HG02840 (cell line): ENCODE measurements around the gene DGKZ.

Experiments used
- ATAC-seq: cut with Tn5 transposase; IDR thresholded peaks from one replicate; pipeline ENCODE4 v1.9.1; 2021; ENCODE audit warnings: mild to moderate bottlenecking, moderate library complexity, moderate number of reproducible peaks; ENCODE audit not compliant: unreplicated experiment, low FRiP score

The DGKZ gene

GRCh38 chr11:46322759-46323158 lies 24.5 kb upstream of the DGKZ start:
- no peak for ATAC-seq

- ATAC-seq, result no peak
Observed at GRCh38 chr11:46326813-46327416, 20.3 kb upstream of the DGKZ start.

- ATAC-seq, result no peak
Observed at GRCh38 chr11:46327829-46328228, 19.4 kb upstream of the DGKZ start.

DNA sequence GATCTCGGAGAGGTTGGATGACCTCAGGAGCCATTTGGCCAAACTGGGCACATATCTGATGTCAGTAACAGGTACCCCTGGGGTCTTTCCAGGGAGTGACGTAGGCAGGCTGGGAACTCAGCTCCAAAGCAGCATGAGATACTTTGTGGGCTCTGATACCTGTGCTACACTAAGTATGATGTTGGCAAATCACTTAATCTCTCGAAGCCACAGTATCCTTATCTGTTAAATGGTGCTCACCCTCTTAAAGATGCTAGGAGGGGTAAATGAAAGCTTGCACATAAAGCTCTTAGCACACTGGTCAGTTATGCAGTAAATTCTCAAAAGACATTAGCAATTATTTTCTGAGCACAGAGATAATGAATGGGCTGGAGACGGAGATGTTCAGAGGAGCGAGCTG lies 17.1 kb upstream of the DGKZ start:
- no peak for ATAC-seq

DNA sequence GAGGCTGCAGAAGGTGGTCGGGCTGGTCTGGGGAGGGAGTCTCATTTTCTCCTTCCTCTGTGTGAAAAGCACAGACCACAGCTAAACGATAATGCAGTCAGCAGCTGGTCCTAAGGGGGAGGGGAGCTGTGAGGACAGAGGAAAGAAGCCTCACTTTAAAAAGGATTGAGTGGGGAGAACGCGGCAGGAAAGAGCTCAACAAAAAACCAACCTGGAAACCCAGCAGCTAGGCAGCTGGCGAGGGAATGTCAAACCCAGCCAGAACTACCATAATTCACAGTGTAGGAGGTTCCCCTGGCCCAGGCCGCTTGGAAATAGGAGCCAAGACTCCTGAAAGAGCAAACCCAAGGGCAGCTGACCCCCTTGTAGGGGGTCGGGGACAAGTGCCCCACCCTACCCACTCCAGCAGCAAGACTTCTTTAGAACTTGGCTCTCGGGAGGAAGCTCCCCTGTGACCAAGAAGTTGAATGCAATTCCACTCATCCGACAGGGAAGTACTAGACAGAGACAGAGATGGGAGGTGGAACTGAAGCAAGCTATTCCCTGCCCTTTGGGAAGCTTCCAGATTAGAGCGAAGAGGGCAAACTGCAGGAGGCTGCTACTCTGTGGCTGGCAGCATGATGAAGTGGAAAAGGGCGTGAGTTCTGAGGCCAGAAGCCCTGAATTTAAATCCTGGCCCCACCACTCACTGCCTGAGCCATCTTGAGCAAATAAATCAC lies 16.5 kb upstream of the DGKZ start:
- no peak for ATAC-seq

DNA sequence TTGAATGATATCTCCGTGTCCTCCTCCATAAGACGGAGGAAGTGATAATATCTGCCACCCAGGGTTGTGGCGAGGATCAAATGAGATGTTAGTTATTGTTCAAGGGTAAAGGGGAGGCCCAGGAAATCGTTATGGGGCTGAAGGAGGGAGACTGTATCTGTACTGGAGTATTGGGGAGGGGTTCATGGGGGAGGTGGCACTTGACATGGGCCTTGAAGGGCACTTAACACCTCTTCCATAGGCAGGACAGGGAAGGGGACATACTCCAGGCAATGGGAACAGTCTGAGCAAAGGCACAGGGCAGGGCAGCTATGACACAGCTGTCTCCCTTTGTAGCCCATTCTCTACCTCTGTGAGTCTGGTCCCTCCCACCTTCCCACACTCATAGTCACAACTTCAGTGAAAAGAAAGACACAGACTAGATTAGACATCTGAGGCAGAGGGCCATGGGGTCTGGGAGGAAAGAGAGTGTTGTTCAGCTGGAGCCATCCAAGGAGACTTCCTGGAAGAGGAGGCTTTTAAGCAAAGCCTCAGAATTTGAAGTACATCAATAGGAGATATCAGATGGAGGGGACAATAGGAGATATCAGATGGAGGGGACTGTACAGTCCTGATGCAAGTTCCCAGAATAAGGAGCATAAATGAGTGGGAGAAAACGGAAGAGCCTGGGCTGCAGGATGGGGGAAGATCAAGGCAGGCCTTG lies 15.8 kb upstream of the DGKZ start:
- ATAC-seq, result no peak

GRCh38 chr11:46332093-46332567 lies 15.1 kb upstream of the DGKZ start:
- no peak for ATAC-seq

GRCh38 chr11:46332568-46333393 lies 14.5 kb upstream of the DGKZ start:
- no peak for ATAC-seq

GRCh38 chr11:46333394-46333947 lies 13.8 kb upstream of the DGKZ start:
- ATAC-seq, result no peak

- no peak for ATAC-seq
Observed at GRCh38 chr11:46334211-46334610, 13.1 kb upstream of the DGKZ start.

GRCh38 chr11:46335271-46335670 lies 12.0 kb upstream of the DGKZ start:
- no peak for ATAC-seq

GRCh38 chr11:46335890-46336562 lies 11.2 kb upstream of the DGKZ start:
- no peak for ATAC-seq

DNA sequence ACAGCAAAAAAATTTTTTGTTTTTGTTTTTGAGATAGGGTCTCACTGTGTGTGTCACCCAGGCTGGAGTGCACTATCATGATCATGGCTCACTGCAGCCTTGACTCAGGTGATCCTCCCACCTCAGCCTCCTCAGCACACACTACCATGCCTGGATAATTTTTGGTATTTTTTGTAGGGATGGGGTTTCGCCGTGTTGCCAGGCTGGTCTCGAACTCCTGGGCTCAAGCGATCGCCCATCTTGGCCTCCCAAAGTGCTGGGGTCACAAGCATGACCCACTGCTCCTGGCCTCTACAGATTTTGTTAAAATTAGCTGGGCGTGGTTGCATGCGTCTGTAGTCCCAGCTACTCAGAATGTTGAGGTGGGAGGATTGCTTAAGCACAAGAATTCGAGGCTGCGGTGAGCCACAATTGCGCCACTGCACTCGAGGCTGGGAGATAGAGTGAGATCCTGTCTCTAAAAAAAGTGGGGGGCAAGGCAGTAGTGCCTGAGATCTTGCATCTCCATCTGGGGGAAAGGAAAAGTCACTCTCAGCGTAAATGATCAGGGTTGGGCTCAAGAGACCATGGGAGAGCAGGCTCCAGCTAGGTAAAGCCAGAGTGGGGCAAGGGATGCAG lies 10.6 kb upstream of the DGKZ start:
- no peak for ATAC-seq

DNA sequence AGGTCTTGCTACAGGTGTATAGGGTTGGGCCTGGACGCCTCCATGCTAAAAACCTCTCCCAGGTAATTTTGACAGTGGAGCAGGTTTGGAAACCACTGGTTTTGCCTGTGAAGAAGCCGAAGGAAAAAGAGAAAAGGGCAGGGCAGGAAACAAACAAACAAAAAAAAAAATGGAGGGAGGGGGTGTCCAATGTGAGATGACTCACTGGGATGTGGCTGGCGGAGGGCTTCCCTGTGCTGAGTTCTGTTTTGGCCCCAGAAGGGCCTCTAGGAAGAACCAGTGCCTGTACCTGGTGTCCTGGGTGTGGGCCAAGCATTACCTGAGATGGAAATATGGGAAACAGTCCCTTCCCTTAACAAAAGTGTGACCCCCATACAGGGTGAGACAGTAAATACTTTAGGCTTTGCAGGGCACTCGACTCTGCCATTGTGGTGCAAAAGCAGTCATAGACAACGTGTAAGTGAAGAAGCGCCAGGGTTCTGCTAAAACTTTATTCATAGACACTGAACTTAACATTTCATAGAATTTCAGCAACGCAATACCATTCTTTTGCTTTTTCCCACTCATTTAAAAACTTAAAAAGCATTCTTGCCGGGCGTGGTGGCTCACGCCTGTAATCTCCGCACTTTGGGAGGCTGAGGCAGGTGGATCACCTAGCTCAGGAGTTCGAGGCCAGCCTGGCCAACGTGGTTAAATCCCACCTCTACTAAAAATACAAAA lies 9.5 kb upstream of the DGKZ start:
- no peak for ATAC-seq

DNA sequence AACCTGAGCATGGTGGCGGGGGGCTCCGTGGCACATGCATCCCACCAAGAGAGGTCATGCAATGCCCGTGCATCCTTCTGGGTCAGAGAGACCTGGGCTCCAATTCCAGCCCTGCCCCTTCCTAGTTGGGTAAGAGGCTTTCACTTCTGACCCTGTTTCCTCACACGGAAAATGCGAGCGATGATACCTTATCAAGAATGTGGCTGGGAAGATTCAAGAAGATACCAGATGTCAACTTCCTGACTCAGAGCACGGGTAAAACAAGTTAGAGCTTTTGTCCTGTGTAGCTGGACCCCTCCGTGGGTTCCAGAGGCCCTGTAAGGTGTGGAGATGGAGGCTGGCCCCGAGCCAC lies 8.7 kb upstream of the DGKZ start:
- ATAC-seq, result no peak

DNA sequence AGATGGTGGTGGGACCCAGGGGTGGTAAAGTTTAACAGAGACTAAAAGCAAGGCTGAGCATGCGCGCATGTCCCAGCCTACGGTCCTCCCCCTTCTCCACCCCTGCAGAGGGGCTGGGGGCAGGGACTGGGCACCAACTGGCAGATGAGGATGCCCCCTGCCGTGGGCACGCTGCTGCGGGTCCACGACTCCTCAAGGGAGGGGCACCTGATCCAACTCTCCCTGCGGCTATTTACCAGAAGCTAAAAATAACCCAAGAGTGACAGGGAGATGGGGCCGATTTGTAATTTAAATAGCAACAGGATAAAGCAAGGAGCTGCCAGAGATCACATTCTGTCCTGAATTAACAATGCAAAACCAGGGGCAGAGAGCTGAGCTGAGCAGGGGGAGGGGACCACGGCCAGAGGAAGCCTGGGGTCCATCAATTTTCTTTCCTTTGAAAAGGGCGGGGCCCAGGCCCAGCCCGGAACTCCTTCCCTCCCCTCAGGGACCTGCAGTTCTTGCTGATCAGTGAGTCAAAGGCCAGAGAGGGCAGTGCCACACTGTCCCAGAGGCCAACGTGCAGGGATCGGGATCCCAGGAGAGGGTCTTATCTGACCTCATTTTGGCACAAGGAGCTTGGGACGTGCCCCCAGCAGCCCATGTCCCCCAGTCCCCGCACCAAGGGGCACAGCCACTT lies 8.1 kb upstream of the DGKZ start:
- ATAC-seq, result no peak

DNA sequence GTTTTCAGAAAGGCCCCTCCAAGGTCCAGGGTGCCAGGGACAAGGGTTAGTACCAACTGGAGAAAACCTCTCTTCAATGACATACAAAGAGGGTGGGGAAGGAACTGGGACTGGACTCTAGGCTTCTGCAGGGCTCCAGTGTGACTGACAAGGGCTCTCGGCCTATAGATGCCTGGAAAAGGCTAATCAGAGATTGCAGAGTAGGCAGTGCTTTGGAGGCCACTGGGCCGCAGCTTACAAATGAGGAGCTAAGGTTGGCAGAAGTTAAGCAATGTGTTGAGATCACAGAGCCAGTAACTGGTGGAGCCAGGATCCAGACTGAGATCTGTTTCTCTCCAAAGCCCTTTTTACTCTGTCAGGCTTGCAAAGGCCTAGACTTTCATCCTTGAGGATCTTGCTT lies 7.4 kb upstream of the DGKZ start:
- no peak for ATAC-seq

- ATAC-seq, result no peak
Observed at GRCh38 chr11:46341454-46341853, 5.8 kb upstream of the DGKZ start.
